Measurements from ENCODE around the gene DUSP22. TPM values are rescaled to one million over a fixed set of nuclear protein-coding genes. Genes with fewer than 3 reads are reported as not detected.

The DUSP22 gene
- total and polyA plus RNA-seq, 9 of the 15 experiments (the other 6 are each of a cell fraction or from before 2014, with no cell fraction given), result 9.3 to 19.4 (median 11.8) TPM

- TF ChIP-seq YY1 (IDR thresholded peaks at IDR 0.05; ENCODE audit: borderline replicate concordance in 1 of 3, control insufficient read depth in 1 of 3, extremely low read depth in 1 of 3, insufficient read depth in 3 of 3, insufficient read length in 1 of 3, insufficient replicate concordance in 2 of 3, low read depth in 1 of 3, low read length in 2 of 3) (peak in 1 of 3 experiments; percentile 29), NR2C2 (CRISPR knock-in tag; IDR thresholded peaks at IDR 0.05) (no peak), NR2C2 (tag; IDR thresholded peaks at IDR 0.05) (peak; percentile 36; the same call in 1 of the 2 replicates), RNF219 (CRISPR knock-in tag; IDR thresholded peaks at IDR 0.05) (no peak), SIN3B (IDR thresholded peaks at IDR 0.05; ENCODE audit: low read depth) (no peak)
Observed at GRCh38 chr6:340991-341827, 48.9 kb downstream of the DUSP22 start (continued).
